Adrenal gland (tissue), 5 donors: ENCODE data around the gene C10orf67.

Source experiments
- CTCF ChIP-seq, 6 experiments: fragments of 450-650 bp in 4 of 6; fragments of 200-600 bp in 2 of 6; sonication (generic) in 1 of 6; IDR thresholded peaks; 1 replicate in 5 of 6; 2 replicates in 1 of 6; pipeline versions ENCODE4 v1.5.1 to v1.8.0; 2016 to 2021; ENCODE audit warnings: antibody characterized with exemption in 6 of 6, mild to moderate bottlenecking in 2 of 6, moderate library complexity in 1 of 6
- POLR2A ChIP-seq, 2 donors: fragments of 450-650 bp; IDR thresholded peaks; one replicate each; pipeline ENCODE4 v1.6.1; 2017; ENCODE audit warnings: antibody characterized with exemption in 2 of 2, mild to moderate bottlenecking in 2 of 2, moderate library complexity in 1 of 2
- donor health status: DM: no; HTN: no; CAD: no.

GRCh38 chr10:23270531-23270930 lies 74.1 kb downstream of the C10orf67 start:
- TF ChIP-seq CTCF (IDR thresholded peaks at IDR 0.05) (no peak), POLR2A (IDR thresholded peaks at IDR 0.05) (no peak)
